ENCODE results near the gene CUL2. TPM values are rescaled to one million over a fixed set of nuclear protein-coding genes. Genes with fewer than 3 reads are reported as not detected.

CUL2 gene
- total RNA-seq, result 28.9 and 33.9 TPM in 2 replicates

GRCh38 chr10:35090162-35090954 lies at the start of gene CUL2:
Gene CUL2, minus strand, starts transcription at chr10:35090341. Its CDS starts 19,024 bp downstream, at chr10:35071317.

GRCh38 chr10:35126530-35127288 lies 36.6 kb upstream of the CUL2 start, which contains the start of gene CREM:
Gene CREM, plus strand, starts transcription at chr10:35126846. Its CDS starts 10,990 bp downstream, at chr10:35137836.

Other genes with a start within 250 kb of the CUL2 start
- gene CREM, start 36.5 kb upstream of the CUL2 start, total RNA-seq, result 24.6 and 36.4 TPM in 2 replicates
- gene CCNY, start 246.2 kb upstream of the CUL2 start, total RNA-seq, result 42.6 and 52.4 TPM in 2 replicates

Data from smooth muscle cell of trachea (primary cell).